GM18870 (cell line): ENCODE data around the gene CNTN4.

Experiments used
- ATAC-seq: cut with Tn5 transposase; IDR thresholded peaks from one replicate; pipeline ENCODE4 v1.9.1; 2021; ENCODE audit warnings: moderate library complexity; ENCODE audit not compliant: unreplicated experiment

The CNTN4 gene

GRCh38 chr3:2250783-2251182 lies 152.1 kb downstream of the CNTN4 start:
- no peak for ATAC-seq

DNA sequence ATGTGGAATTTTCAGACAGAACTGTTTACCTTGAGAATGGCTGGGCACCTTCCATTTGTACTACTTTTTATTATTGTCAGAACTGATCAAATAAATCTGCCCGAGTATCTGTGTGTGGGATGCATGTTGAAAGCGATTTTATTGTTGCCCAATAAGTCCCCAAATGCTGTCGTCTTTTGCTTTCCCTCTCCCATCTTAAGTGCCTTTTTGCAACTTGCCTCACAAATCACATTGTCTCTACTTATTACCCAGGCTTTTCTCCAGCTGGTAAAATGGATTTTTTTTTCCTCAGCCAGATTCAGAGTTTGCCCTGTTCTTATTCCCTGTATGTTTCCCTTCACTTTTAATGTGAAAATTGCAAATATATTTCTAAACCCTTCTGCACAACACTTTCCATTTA lies 163.1 kb downstream of the CNTN4 start:
- no peak for ATAC-seq

GRCh38 chr3:2262204-2262603 lies 163.5 kb downstream of the CNTN4 start:
- ATAC-seq, result no peak

DNA sequence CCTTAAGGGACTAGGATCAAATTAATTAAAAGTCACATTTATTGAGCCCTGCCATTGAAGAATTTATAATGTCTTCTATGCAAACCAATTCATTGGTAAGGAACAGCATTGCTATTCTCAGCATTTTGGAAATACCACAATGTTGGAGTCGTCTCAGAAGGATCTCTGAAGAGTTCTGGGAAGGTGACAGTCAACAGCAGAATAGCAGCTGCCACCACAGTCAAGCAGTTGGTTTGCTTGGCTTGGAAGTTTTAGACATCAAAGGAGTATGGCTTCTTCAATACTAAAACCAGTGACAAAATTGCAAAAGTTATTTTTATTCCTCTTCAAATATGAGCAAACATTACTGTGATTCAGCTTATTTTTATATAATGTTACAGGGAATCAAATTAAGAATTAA lies 167.9 kb downstream of the CNTN4 start:
- no peak for ATAC-seq

DNA sequence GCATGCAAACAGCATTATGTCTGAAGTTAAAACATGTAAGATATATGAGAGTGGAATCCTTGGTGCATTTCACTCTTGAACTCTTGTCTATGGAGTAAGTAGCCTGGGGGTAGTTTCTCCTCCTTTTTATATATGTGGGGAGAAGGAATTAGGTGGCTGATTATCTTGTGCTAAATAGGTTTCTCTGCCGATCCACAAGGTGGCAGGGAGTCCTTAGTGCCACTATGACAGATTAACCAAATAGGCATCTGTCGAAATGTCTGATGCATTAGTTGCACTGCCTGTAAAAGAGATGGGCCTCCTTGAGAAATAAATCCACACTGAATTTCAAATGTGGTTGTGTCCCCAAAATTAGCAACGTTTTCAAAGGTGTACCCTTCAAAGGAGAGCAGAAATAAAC lies 170.1 kb downstream of the CNTN4 start:
- no peak for ATAC-seq

GRCh38 chr3:2274526-2274925 lies 175.9 kb downstream of the CNTN4 start:
- ATAC-seq, result no peak

- no peak for ATAC-seq
Measured at GRCh38 chr3:2283818-2284217, 185.2 kb downstream of the CNTN4 start.

- no peak for ATAC-seq
Measured at GRCh38 chr3:2300938-2301337, 202.3 kb downstream of the CNTN4 start.

- ATAC-seq, result no peak
Measured at GRCh38 chr3:2301361-2301760, 202.7 kb downstream of the CNTN4 start.

DNA sequence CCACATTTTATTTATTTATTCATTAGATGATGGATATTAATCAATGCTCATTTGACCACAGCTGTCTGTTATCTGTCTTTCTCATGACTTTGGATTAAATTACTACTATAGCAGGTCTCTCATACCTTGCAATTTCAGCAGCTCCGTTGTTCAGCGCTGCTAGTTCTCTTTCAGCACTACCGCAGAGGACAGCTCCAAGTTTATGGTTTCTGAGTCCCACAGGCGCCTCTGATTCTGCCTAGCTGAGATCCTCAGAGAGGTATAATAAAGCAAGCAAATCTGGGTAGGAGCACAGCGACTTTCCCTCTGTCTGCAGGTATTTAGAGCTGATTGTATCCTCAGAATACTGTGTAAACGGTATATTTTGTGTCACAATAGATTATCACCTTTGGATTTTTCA lies 204.9 kb downstream of the CNTN4 start:
- no peak for ATAC-seq

- ATAC-seq, result no peak
Measured at GRCh38 chr3:2311022-2311421, 212.4 kb downstream of the CNTN4 start.

- no peak for ATAC-seq
Measured at GRCh38 chr3:2317521-2317920, 218.9 kb downstream of the CNTN4 start.

DNA sequence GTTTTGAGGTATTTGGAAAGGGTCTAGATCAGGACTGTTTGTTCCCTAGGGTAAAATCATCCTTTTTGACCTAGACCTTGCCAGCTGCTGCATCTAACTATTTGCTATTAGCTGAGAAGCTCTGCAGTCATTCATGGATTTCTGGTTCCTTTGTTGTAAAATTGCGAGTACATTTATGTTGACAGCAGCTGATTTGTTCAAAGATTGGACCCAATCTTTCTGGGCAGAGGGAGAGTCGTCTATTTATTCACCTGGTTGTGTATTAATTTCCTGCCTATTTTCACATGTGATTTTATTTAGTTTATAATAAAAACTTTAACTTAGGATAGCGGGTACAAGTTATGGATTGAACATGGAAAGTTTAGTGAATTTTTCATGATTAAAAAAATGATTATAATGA lies 236.3 kb downstream of the CNTN4 start:
- no peak for ATAC-seq

GRCh38 chr3:2343031-2343682 lies 244.5 kb downstream of the CNTN4 start:
- no peak for ATAC-seq

- ATAC-seq, result no peak
Measured at GRCh38 chr3:2352134-2352762, 253.6 kb downstream of the CNTN4 start.

GRCh38 chr3:2354702-2355101 lies 256.0 kb downstream of the CNTN4 start:
- no peak for ATAC-seq

DNA sequence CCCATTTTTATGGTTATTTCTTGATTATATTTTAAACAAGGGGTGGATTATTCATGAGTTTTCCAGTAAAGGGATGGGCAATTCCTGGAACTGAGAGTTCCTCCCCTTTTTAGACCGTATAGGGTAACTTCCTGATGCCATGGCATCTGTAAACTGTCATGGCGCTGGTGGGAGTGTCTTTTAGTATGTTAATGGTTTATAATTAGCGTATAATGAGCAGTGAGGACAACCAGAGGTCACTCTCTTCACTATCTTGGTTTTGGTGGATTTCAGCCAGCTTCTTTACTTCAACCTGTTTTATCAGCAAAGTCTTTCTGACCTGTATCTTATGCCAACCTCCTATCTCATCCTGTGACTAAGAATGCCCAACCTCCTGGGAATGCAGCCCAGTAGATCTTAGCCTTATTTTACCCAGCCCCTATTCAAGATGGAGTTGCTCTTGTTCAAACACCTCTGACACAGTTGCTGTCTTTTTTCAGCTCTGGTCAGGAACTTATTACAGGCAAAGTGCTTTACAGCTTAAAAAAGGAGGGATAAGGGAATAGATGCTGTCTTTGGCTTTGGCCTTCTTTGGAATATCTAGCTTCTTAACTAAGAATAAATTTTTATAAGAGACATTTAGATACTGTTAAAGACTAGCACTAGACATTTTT lies 257.8 kb downstream of the CNTN4 start:
- ATAC-seq, result no peak

- ATAC-seq, result no peak
Measured at GRCh38 chr3:2360815-2361214, 262.1 kb downstream of the CNTN4 start.

- ATAC-seq, result no peak
Measured at GRCh38 chr3:2362122-2362521, 263.5 kb downstream of the CNTN4 start.

- no peak for ATAC-seq
Measured at GRCh38 chr3:2363854-2364253, 265.2 kb downstream of the CNTN4 start.

- no peak for ATAC-seq
Measured at GRCh38 chr3:2370317-2370716, 271.7 kb downstream of the CNTN4 start.

DNA sequence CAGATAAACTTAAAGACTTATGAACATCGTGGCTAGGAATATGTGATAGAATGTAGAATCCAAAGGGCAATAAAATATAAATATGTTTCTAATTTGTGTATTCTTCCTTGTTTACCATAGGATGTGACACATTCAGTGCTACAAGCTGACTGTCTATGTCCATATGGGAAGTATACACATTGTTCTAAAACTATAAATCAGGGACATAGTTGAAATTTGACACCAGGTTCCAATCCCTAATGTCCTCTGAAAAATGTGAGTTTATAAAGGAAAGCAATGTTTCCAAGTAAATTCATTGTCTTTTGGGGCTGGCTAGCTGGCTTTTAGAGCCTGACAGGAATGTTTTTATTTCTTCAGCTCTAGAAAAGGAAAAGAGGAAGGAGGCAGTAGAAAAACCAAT lies 273.6 kb downstream of the CNTN4 start:
- ATAC-seq, result no peak
